ENCODE data around the gene OR11G2.
"Not testable (repeated sequence)": the region's sequence is repeated elsewhere in the genome, so short reads cannot be mapped to it uniquely, and the experiment has no call there.

The OR11G2 gene

GRCh38 chr14:20223410-20223809 is 32.7 kb downstream of the OR11G2 start, which contains the start of gene OR11H6:
Gene OR11H6, plus strand, starts transcription at chr14:20223710. Its CDS starts 0 bp downstream, at chr14:20223710.
- DNase-seq (ENCODE audit: low read depth in 2 of 2), result no peak

- DNase-seq (ENCODE audit: low read depth in 2 of 2), result no peak
These were observed 38.0 kb downstream of the OR11G2 start, which contains the start of gene OR11H7 for GRCh38 chr14:20228681-20229080. Gene OR11H7, plus strand, starts transcription at chr14:20228981.

GRCh38 chr14:20235415-20235814 is 44.7 kb downstream of the OR11G2 start:
- DNase-seq (ENCODE audit: low read depth in 2 of 2), result not testable (repeated sequence)

- no peak for DNase-seq (ENCODE audit: low read depth in 2 of 2)
These were observed 57.0 kb downstream of the OR11G2 start for GRCh38 chr14:20247646-20248246.

Measured in stimulated activated CD8-positive, alpha-beta memory T cell treated with anti-CD3 and anti-CD28 coated beads, Interleukin-2, amount 100 ng/mL, for 1 hour (primary cell).